ENCODE measurements around the gene SLC25A10. TPM values are rescaled to one million over a fixed set of nuclear protein-coding genes. Genes with fewer than 3 reads are reported as not detected.

SLC25A10 gene
- total and polyA plus RNA-seq, 10 of the 15 experiments (the other 5 are each of a cell fraction or from before 2014, with no cell fraction given) = 0.11 to 72.7 (median 22.3) TPM

GRCh38 chr17:81667754-81668153 lies 44.3 kb upstream of the SLC25A10 start (continued):
- TF ChIP-seq, protein P1, sequence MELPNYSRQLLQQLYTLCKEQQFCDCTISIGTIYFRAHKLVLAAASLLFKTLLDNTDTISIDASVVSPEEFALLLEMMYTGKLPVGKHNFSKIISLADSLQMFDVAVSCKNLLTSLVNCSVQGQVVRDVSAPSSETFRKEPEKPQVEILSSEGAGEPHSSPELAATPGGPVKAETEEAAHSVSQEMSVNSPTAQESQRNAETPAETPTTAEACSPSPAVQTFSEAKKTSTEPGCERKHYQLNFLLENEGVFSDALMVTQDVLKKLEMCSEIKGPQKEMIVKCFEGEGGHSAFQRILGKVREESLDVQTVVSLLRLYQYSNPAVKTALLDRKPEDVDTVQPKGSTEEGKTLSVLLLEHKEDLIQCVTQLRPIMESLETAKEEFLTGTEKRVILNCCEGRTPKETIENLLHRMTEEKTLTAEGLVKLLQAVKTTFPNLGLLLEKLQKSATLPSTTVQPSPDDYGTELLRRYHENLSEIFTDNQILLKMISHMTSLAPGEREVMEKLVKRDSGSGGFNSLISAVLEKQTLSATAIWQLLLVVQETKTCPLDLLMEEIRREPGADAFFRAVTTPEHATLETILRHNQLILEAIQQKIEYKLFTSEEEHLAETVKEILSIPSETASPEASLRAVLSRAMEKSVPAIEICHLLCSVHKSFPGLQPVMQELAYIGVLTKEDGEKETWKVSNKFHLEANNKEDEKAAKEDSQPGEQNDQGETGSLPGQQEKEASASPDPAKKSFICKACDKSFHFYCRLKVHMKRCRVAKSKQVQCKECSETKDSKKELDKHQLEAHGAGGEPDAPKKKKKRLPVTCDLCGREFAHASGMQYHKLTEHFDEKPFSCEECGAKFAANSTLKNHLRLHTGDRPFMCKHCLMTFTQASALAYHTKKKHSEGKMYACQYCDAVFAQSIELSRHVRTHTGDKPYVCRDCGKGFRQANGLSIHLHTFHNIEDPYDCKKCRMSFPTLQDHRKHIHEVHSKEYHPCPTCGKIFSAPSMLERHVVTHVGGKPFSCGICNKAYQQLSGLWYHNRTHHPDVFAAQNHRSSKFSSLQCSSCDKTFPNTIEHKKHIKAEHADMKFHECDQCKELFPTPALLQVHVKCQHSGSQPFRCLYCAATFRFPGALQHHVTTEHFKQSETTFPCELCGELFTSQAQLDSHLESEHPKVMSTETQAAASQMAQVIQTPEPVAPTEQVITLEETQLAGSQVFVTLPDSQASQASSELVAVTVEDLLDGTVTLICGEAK (IDR thresholded peaks at IDR 0.05; ENCODE audit: borderline replicate concordance) = no peak
- no peak for TF ChIP-seq CUX1 (IDR thresholded peaks at IDR 0.05; ENCODE audit: insufficient replicate concordance, low read depth, low read length)

DNA sequence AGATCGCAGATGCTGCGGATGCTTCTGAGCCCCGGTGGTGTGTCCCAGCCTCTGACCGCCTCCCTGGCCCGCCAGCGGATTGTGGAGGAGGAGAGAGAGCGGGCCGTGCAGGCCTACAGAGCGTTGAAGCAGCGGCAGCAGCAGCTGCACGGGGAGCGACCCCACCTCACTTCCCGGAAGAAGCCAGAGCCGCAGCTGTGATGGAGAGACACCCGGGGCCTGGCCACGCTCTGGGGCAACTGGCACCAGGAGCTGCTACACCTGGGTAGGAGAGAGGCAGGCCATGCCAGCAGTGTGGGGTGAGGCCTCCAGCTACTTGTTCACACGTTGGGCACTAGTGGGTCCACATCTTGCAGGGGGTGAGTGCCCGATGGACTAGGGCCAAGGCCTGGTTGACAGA lies 39.6 kb upstream of the SLC25A10 start:
- Histone ChIP-seq H3K4me1 (ENCODE audit: control insufficient read depth, insufficient read depth, low read length) (0 out of 2 replicates have a peak, but pooled peaks cover 5% of the 10 kb centered on the region), H3K4me3 (no peak overlapping the region), H3K36me3 (ENCODE audit: control insufficient read depth in 2 of 2, insufficient read depth in 2 of 2, low read length in 1 of 2) (peaks cover 11 to 23% of the 10 kb centered on the region in 2 experiments), H3K4me2 (ENCODE audit: control insufficient read depth, insufficient read depth) (no peak overlapping the region), H3K27ac (ENCODE audit: control insufficient read depth, insufficient read depth) (no peak overlapping the region), H3K9ac (ENCODE audit: control insufficient read depth, insufficient read depth, low read length) (no peak overlapping the region), H3K9me3 (replicated peaks; ENCODE audit: control insufficient read depth, insufficient read depth, low read length) (no peaks in the 10 kb centered on the region), H3K27me3 (replicated peaks in 1 of 2; ENCODE audit: control insufficient read depth in 2 of 2, insufficient read depth in 2 of 2, low read length in 1 of 2) (no peaks in the 10 kb centered on the region), H4K20me1 (ENCODE audit: control insufficient read depth, insufficient read depth) (no peaks in the 10 kb centered on the region), H2AFZ (ENCODE audit: control insufficient read depth, low read depth, low read length) (no peak overlapping the region), H3K79me2 (ENCODE audit: control insufficient read depth, insufficient read depth, low read length) (peaks cover 10% of the 10 kb centered on the region)
- no peak for ATAC-seq
- FAIRE-seq = no peak
- ChIA-PET SMC1A (ENCODE audit: uncharacterized antibody, unreplicated experiment) (no interaction called here), CTCF (no interaction called here), POLR2A (no interaction called here), RAD21 (ENCODE audit: unreplicated experiment) (no interaction called here)
- TF ChIP-seq NR2C1 (IDR thresholded peaks at IDR 0.05) (no peak), SUZ12 (IDR thresholded peaks at IDR 0.05; ENCODE audit: unreplicated experiment) (no peak), CHD1 (IDR thresholded peaks at IDR 0.05; ENCODE audit: low read depth, low read length) (no peak), JUND (IDR thresholded peaks at IDR 0.05; ENCODE audit: low read depth, low read length) (no peak), FOS (IDR thresholded peaks at IDR 0.05; ENCODE audit: borderline replicate concordance, extremely low read depth, insufficient read length) (no peak)
- TF ChIP-seq, protein P2, sequence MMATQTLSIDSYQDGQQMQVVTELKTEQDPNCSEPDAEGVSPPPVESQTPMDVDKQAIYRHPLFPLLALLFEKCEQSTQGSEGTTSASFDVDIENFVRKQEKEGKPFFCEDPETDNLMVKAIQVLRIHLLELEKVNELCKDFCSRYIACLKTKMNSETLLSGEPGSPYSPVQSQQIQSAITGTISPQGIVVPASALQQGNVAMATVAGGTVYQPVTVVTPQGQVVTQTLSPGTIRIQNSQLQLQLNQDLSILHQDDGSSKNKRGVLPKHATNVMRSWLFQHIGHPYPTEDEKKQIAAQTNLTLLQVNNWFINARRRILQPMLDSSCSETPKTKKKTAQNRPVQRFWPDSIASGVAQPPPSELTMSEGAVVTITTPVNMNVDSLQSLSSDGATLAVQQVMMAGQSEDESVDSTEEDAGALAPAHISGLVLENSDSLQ (IDR thresholded peaks at IDR 0.05) = no peak
- BruUV-seq (replicated peaks) = no TSS peak
- 92% methylated on average over 18 of the region's 18 CpGs for WGBS (ENCODE audit: insufficient coverage, insufficient replicate concordance, low lambda C conversion rate, missing lambda C conversion rate)
- in situ Hi-C loops (cut with MboI) = no loop called here
- intact Hi-C loops (cut with micrococcal nuclease; ENCODE audit: unreplicated experiment) = no loop called here
- DNase-seq (ENCODE audit: low read depth, low spot score) = no peak

All from GM12878 (cell line).